ENCODE data around the gene EIF5A. TPM values are rescaled to one million over a fixed set of nuclear protein-coding genes. Genes with fewer than 3 reads are reported as not detected.

The EIF5A gene
- total RNA-seq, 3 donors from 2014 or later, result 151 to 172 (median 163) TPM

DNA sequence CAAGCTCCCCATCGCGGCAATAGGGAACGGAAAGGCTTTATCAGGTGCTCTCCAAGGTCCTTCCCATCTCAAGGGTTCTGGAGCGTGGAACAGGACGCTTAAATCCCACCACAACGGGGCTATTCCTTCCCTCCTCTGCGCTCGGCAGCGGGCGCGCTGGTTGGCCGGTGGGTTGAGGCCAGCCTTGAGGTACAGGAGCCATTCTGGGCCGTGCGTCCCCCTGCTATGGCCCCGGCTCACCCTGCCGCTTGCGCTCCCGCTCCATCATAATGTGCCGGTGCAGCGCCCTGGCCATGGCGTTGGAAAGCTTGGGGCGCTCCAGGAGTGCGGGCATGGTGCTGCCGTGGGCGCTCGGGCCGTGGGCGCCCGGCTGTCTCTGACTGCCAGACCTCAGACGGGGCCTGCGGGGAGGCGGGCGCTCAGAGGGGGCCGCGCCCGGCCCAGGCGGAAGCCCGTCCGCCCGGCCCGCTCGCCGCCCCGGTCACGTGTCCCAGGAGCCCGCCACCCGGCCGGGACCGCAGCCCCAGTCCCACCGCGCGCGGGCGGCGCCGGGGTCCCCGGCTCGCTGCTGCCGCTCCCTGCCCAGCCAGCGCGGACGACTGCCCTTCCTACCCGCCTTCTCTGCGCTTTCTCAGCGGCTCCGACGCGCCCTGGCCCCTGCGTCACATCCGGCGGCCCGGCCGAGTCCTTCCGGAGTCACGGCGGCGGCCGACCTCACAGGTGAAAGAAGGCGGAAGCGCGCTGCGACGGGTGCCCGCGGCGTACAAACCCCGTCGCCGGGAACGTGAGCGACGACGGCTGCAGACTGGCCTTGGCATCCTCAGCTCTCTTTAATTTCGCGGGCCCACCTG is 7.5 kb downstream of the EIF5A start, which contains the start of gene GPS2:
GPS2 (minus strand) TSS at position 642 of the 851 bp plus-strand sequence; CDS start at position 334, 308 bp downstream.
- peak; percentile 90 to 93 for DNase-seq (ENCODE audit: low spot score in 2 of 2)
- peak; percentile 95 to 97 (median 96) for TF ChIP-seq POLR2AphosphoS5 (IDR thresholded peaks at IDR 0.05)
- TF ChIP-seq, protein P1, sequence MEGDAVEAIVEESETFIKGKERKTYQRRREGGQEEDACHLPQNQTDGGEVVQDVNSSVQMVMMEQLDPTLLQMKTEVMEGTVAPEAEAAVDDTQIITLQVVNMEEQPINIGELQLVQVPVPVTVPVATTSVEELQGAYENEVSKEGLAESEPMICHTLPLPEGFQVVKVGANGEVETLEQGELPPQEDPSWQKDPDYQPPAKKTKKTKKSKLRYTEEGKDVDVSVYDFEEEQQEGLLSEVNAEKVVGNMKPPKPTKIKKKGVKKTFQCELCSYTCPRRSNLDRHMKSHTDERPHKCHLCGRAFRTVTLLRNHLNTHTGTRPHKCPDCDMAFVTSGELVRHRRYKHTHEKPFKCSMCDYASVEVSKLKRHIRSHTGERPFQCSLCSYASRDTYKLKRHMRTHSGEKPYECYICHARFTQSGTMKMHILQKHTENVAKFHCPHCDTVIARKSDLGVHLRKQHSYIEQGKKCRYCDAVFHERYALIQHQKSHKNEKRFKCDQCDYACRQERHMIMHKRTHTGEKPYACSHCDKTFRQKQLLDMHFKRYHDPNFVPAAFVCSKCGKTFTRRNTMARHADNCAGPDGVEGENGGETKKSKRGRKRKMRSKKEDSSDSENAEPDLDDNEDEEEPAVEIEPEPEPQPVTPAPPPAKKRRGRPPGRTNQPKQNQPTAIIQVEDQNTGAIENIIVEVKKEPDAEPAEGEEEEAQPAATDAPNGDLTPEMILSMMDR (IDR thresholded peaks at IDR 0.05), result no peak
- peak; percentile 73 for TF ChIP-seq POLR2A (IDR thresholded peaks at IDR 0.05)
- Histone ChIP-seq H3K36me3 (no peaks in the 10 kb centered on the region), H3K4me1 (peaks cover 1 to 17% of the 10 kb centered on the region in 2 donors), H3K4me3 (peak within 1 kb of the TSS; percentile 80 to 96 (median 86)), H3K27me3 (no peaks in the 10 kb centered on the region), H3K9me3 (no peaks in the 10 kb centered on the region), H3K27ac (peak within 1 kb of the TSS; percentile 97 to 98)
- intact Hi-C loops (cut with DNase I; ENCODE audit: low total_unique reads), result no loop called here

DNA sequence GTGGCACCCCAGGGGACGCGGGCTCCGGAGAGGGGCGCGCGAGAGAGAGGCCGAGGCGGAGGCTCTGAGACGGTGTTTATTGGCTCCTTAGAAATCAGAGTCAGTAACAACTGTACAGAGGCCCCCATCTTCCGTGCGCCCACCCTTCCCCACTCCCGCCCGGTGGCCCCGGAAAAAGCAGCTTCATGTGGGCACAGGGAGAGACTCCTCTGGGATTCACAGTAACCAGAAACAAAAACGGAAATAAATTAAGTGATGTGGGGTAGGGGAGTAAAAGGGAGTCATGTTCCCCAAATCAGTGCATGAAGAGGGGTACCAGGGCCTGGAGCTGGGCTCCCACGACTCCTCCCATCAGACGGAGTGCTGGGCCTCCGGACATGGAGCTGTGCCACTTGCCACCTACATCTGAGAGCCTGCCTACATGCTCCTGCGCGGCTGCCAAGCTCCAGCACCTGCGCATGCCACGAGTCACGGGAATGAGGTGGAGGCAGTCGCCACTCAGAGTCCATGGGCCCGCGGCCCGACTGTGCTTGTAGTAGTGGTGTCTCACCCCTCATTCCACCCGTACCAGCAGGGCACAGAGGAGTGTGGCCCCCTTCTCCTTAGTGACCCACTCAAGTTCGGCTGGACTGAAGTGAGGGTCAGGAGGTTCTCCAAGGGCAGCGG is 8.3 kb downstream of the EIF5A start:
- H3K4me1 ChIP-seq, result peaks cover 0 to 11% of the 10 kb centered on the region in 2 donors
- no peaks in the 10 kb centered on the region for H3K36me3 ChIP-seq
- H3K9me3 ChIP-seq, result no peaks in the 10 kb centered on the region
- peak; percentile 4 for TF ChIP-seq POLR2A (IDR thresholded peaks at IDR 0.05)
- no peak for TF ChIP-seq POLR2AphosphoS5 (IDR thresholded peaks at IDR 0.05)
- peak overlapping the region; percentile 97 to 98 for H3K27ac ChIP-seq
- intact Hi-C loops (cut with DNase I; ENCODE audit: low total_unique reads), result no loop called here
- H3K4me3 ChIP-seq, result peak overlapping the region; percentile 80 to 96 (median 86)
- peak; percentile 66 to 69 for DNase-seq (ENCODE audit: low spot score in 2 of 2)
- H3K27me3 ChIP-seq, result no peaks in the 10 kb centered on the region

DNA sequence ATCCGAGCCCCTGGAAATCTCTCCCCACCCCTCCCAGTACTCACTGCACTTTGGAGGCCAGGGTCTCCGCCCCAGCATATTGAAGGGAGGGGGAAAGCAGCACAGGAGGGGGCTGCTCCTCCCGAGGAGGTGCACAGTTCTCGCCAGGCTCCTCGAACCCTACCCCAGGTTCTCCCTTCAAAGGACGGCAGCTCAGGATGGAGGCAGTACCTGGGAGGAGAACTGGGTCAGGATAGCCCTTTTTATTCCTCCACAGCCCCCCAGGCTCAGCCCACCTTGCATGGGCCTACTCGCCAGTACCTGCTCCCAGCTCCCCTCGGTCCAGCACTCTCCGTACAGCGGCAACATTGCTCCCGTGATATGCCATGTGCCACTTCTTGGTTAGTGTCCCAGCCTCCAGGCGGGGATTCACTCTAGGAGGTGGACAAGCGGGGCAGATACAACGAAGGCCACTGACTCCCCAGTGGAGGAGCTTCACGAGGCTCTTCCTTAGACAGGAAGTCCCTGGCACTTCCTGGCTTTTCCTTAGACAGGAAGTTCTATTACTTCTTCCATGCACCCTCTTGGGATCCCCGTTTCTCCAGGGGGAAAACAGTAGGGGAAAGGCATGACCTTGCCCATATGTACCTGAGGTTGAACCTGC is 9.9 kb downstream of the EIF5A start:
- TF ChIP-seq POLR2AphosphoS5 (IDR thresholded peaks at IDR 0.05) (no peak), POLR2A (IDR thresholded peaks at IDR 0.05) (no peak)
- TF ChIP-seq, protein P1 (IDR thresholded peaks at IDR 0.05), result no peak
- intact Hi-C loops (cut with DNase I; ENCODE audit: low total_unique reads), result no loop called here
- Histone ChIP-seq H3K27me3 (no peaks in the 10 kb centered on the region), H3K27ac (no peak overlapping the region), H3K9me3 (no peaks in the 10 kb centered on the region), H3K4me3 (no peak overlapping the region), H3K4me1 (peaks cover 0 to 11% of the 10 kb centered on the region in 2 donors), H3K36me3 (no peaks in the 10 kb centered on the region)
- no peak for DNase-seq (ENCODE audit: low spot score in 2 of 2)

DNA sequence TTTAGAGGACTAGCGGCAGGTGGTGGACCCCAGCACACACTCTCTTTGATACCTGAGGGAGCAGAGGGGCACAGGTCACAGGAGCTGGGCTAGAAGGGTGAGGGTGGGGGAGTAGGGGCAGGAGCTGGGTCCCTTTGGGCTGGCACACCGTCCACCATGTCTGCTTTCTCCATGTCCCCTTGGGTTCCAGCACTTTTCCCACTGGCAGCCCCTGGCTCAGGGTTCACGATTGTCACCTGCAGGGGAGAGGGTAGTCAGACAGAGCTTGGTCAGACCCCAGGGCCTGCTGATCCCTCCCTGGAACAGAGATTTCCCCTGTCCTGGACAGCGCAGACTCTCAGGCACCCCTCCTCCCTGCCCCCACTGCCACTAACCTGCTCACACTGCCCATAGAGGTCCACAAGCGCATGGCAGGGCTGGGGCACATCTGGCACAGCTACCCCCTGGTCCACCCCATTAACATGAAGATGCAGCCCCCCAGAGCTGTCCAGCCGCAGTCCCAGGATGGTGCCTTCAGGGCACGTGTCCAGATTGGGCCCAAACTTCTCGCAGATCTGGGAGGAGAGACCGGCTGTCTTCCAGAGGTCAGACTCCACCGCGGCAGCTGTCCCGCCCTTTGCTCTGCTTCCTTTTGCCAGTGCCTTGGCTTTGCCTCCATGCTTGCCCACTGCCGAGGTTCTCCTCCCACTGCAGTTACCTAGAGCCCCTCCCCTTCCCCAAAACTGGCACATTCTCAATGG is 10.9 kb downstream of the EIF5A start:
- Histone ChIP-seq H3K4me1 (peaks cover 0 to 11% of the 10 kb centered on the region in 2 donors), H3K36me3 (no peaks in the 10 kb centered on the region), H3K4me3 (no peak overlapping the region), H3K9me3 (no peaks in the 10 kb centered on the region), H3K27ac (no peak overlapping the region), H3K27me3 (no peaks in the 10 kb centered on the region)
- DNase-seq (ENCODE audit: low spot score in 2 of 2), result no peak
- intact Hi-C loops (cut with DNase I; ENCODE audit: low total_unique reads), result no loop called here
- no peak for TF ChIP-seq POLR2AphosphoS5 (IDR thresholded peaks at IDR 0.05)
- TF ChIP-seq, protein P1 (IDR thresholded peaks at IDR 0.05), result no peak
- no peak for TF ChIP-seq POLR2A (IDR thresholded peaks at IDR 0.05)

DNA sequence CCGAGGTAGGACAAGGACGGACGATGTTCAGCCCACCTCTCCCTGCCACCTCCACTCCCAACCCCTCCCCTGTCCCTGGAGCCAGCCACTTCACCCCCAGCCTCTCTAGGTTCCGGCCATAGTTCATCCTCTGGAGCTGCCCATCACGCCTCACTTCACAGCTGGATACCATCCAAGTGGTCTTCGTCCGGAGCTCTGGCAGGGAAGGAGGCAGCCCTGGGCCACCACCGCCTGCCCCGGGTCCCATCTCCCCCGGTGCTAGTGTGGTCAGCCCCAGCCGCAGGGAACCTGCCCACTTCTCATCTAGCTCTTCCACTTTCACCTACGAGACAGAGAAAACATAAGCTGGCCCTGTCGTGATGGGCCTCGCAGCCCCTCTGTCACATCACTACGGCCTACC is 14.0 kb downstream of the EIF5A start:
- intact Hi-C loops (cut with DNase I; ENCODE audit: low total_unique reads), result no loop called here
- DNase-seq (ENCODE audit: low spot score in 2 of 2), result no peak
- H3K27me3 ChIP-seq, result no peaks in the 10 kb centered on the region
- no peaks in the 10 kb centered on the region for H3K36me3 ChIP-seq
- no peaks in the 10 kb centered on the region for H3K9me3 ChIP-seq
- no peak for TF ChIP-seq POLR2A (IDR thresholded peaks at IDR 0.05)
- H3K4me3 ChIP-seq, result no peak overlapping the region
- no peaks in the 10 kb centered on the region for H3K4me1 ChIP-seq
- no peak overlapping the region for H3K27ac ChIP-seq

Data from breast epithelium (tissue), 4 donors.